COLO829 (cell line): Measurements from ENCODE around the gene NIPAL4.
A peak's percentile ranks its signal among the peaks of the same experiment; 100 is the strongest.
"Not testable (repeated sequence)": the region's sequence is repeated elsewhere in the genome, so short reads cannot be mapped to it uniquely, and the experiment has no call there.

Source experiments
- DNase-seq: peaks from one replicate; pipeline ENCODE4 v3.0.0; 2012; ENCODE audit warnings: low spot score

The NIPAL4 gene

GRCh38 chr5:157459715-157460599, at the start of gene NIPAL4:
Gene NIPAL4, plus strand, starts transcription at chr5:157460213. Its CDS starts 108 bp downstream, at chr5:157460321.
- no peak for DNase-seq

GRCh38 chr5:157415838-157416237, 44.2 kb upstream of the NIPAL4 start:
- no peak for DNase-seq

GRCh38 chr5:157419521-157419920, 40.5 kb upstream of the NIPAL4 start:
- DNase-seq, result not testable (repeated sequence)

- DNase-seq, result not testable (repeated sequence)
Observed at GRCh38 chr5:157429920-157430319, 30.1 kb upstream of the NIPAL4 start.

- peak; percentile 6 for DNase-seq
Observed at GRCh38 chr5:157431544-157432200, 28.3 kb upstream of the NIPAL4 start.

GRCh38 chr5:157434096-157434495, 25.9 kb upstream of the NIPAL4 start:
- no peak for DNase-seq

- DNase-seq, result no peak
Observed at GRCh38 chr5:157443041-157443549, 16.9 kb upstream of the NIPAL4 start.

- no peak for DNase-seq
Observed at GRCh38 chr5:157444224-157444623, 15.8 kb upstream of the NIPAL4 start.

GRCh38 chr5:157445745-157446411, 14.1 kb upstream of the NIPAL4 start:
- no peak for DNase-seq

GRCh38 chr5:157446412-157446935, 13.5 kb upstream of the NIPAL4 start:
- DNase-seq, result no peak

- DNase-seq, result no peak
Observed at GRCh38 chr5:157447201-157447637, 12.8 kb upstream of the NIPAL4 start.

GRCh38 chr5:157449011-157449723, 10.8 kb upstream of the NIPAL4 start:
- no peak for DNase-seq

GRCh38 chr5:157450024-157450423, 10.0 kb upstream of the NIPAL4 start:
- DNase-seq, result no peak

- no peak for DNase-seq
Observed at GRCh38 chr5:157451806-157452205, 8.2 kb upstream of the NIPAL4 start.

GRCh38 chr5:157454273-157454672, 5.7 kb upstream of the NIPAL4 start:
- no peak for DNase-seq

- DNase-seq, result no peak
Observed at GRCh38 chr5:157455057-157455456, 5.0 kb upstream of the NIPAL4 start.

- DNase-seq, result peak; percentile 54
Observed at GRCh38 chr5:157456301-157456700, 3.7 kb upstream of the NIPAL4 start.

- DNase-seq, result no peak
Observed at GRCh38 chr5:157457391-157457790, 2.6 kb upstream of the NIPAL4 start.

- no peak for DNase-seq
Observed at GRCh38 chr5:157458835-157459234, 1.2 kb upstream of the NIPAL4 start.

- no peak for DNase-seq
Observed at GRCh38 chr5:157460921-157461792, 1.1 kb downstream of the NIPAL4 start.

- no peak for DNase-seq
Observed at GRCh38 chr5:157463081-157463480, 3.1 kb downstream of the NIPAL4 start.
